ENCODE data around the gene NT5C1A. TPM values are rescaled to one million over a fixed set of nuclear protein-coding genes. Genes with fewer than 3 reads are reported as not detected.

Gene NT5C1A
- total and polyA plus RNA-seq, 2 donors (not counting 1 experiment from before 2014, with no cell fraction given): not detected

- Mint-ChIP-seq H3K27ac (no peak overlapping the region), H3K9me3 (ENCODE audit: insufficient read depth) (no peaks in the 10 kb centered on the region), H3K27me3 (peaks cover 14% of the 10 kb centered on the region), H3K4me1 (peaks cover 4% of the 10 kb centered on the region), H3K4me3 (no peak overlapping the region)
- Histone ChIP-seq H3K4me1 (ENCODE audit: control insufficient read depth in 2 of 2, insufficient read depth in 2 of 2, low read length in 2 of 2) (peaks cover 4 to 8% of the 10 kb centered on the region in 2 donors), H3K79me2 (ENCODE audit: control insufficient read depth, insufficient read depth, low read length) (no peaks in the 10 kb centered on the region), H3K4me2 (replicated peaks; ENCODE audit: low read depth, low read length, poor library complexity, severe bottlenecking) (no peak overlapping the region), H3K9ac (ENCODE audit: low read length) (no peak overlapping the region), H3K27me3 (replicated peaks in 1 of 4; ENCODE audit: control extremely low read depth in 1 of 4, control insufficient read depth in 3 of 4, insufficient read depth in 4 of 4, low read length in 3 of 4) (peaks cover 0 to 10% (median 6%) of the 10 kb centered on the region in 4 experiments), H3K27ac (ENCODE audit: low read length in 2 of 2) (no peak overlapping the region), H3K36me3 (replicated peaks in 1 of 2; ENCODE audit: control extremely low read depth in 1 of 2, control insufficient read depth in 1 of 2, extremely low read depth in 1 of 2, insufficient read depth in 2 of 2, low read length in 1 of 2) (no peaks in the 10 kb centered on the region), H3K9me3 (ENCODE audit: control extremely low read depth in 1 of 3, control insufficient read depth in 2 of 3, insufficient read depth in 1 of 3, low read length in 2 of 3) (no peaks in the 10 kb centered on the region), H3K4me3 (ENCODE audit: control extremely low read depth in 1 of 5, extremely low read depth in 1 of 5, insufficient read depth in 1 of 5, low read depth in 2 of 5, low read length in 4 of 5) (no peak overlapping the region), H4K20me1 (ENCODE audit: control insufficient read depth, insufficient read depth, low read length, poor library complexity, severe bottlenecking) (no peaks in the 10 kb centered on the region), H2AFZ (ENCODE audit: insufficient read depth, low read depth, low read length, poor library complexity, severe bottlenecking) (no peak overlapping the region)
- 100% methylated on average over 2 of the region's 2 CpGs for WGBS (ENCODE audit: insufficient coverage)
- DNase-seq: no peak
- TF ChIP-seq EZH2 (IDR thresholded peaks at IDR 0.05; ENCODE audit: borderline replicate concordance, insufficient read depth, low read depth, low read length, poor library complexity, severe bottlenecking): no peak
- TF ChIP-seq, protein P1, sequence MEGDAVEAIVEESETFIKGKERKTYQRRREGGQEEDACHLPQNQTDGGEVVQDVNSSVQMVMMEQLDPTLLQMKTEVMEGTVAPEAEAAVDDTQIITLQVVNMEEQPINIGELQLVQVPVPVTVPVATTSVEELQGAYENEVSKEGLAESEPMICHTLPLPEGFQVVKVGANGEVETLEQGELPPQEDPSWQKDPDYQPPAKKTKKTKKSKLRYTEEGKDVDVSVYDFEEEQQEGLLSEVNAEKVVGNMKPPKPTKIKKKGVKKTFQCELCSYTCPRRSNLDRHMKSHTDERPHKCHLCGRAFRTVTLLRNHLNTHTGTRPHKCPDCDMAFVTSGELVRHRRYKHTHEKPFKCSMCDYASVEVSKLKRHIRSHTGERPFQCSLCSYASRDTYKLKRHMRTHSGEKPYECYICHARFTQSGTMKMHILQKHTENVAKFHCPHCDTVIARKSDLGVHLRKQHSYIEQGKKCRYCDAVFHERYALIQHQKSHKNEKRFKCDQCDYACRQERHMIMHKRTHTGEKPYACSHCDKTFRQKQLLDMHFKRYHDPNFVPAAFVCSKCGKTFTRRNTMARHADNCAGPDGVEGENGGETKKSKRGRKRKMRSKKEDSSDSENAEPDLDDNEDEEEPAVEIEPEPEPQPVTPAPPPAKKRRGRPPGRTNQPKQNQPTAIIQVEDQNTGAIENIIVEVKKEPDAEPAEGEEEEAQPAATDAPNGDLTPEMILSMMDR (IDR thresholded peaks at IDR 0.05): no peak
- POLR2A ChIA-PET: no interaction called here
- intact Hi-C loops (cut with micrococcal nuclease): no loop called here
- ATAC-seq (ENCODE audit: low read depth): no peak
- CTCF ChIA-PET: interaction anchor here (5.0 to 11.2 kb wide), 3 partner anchors 8 to 49 kb away, joined by 34 to 190 read pairs (median 113); partner anchors contain the start of gene NT5C1A
These were observed 15.5 kb downstream of the NT5C1A start for GRCh38 chr1:39656391-39656790.

DNA sequence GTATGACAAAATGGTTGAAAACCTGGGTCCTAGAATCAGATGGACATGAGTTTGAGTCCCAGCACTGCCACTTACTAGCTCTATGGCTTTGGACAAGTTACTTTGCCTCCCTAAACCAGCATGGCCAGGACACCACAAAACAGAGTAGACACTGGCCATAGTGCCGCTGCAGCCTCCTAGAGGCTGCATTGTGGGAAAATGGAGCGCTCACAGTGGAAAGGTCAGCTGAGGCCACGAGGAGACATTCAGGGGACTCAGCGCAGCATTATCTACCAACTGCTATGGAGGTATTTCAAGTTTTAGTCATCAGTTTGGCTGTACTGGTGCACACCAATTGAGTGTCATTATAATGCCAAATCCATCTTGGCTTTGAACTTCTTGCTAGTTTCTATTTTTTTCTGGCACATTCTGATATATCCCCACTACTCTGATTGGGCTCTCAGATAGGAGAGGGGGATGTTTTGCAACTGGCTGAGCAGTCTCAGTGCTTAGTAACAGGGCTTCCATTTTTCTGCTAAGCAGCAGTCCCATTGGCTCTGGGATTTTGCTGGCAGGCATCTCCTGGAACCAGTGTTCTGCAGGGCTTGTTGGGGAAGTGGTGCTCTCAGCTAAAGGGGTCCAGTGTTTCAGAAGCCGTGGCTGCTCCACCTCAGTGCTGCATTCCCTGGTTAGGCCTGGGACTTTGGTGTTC, 16.2 kb downstream of the NT5C1A start:
- H3K9ac ChIP-seq (ENCODE audit: low read length): no peak overlapping the region
- H3K4me3 ChIP-seq (ENCODE audit: control extremely low read depth in 1 of 5, extremely low read depth in 1 of 5, insufficient read depth in 1 of 5, low read depth in 2 of 5, low read length in 4 of 5): no peak overlapping the region
- no peak overlapping the region for H3K4me2 ChIP-seq (replicated peaks; ENCODE audit: low read depth, low read length, poor library complexity, severe bottlenecking)
- Mint-ChIP-seq H3K4me1 (peaks cover 4% of the 10 kb centered on the region), H3K9me3 (ENCODE audit: insufficient read depth) (no peaks in the 10 kb centered on the region), H3K27me3 (peaks cover 14% of the 10 kb centered on the region), H3K27ac (no peak overlapping the region), H3K4me3 (no peak overlapping the region)
- H3K27me3 ChIP-seq (replicated peaks in 1 of 4; ENCODE audit: control extremely low read depth in 1 of 4, control insufficient read depth in 3 of 4, insufficient read depth in 4 of 4, low read length in 3 of 4): peaks cover 0 to 10% (median 6%) of the 10 kb centered on the region in 4 experiments
- peaks cover 4 to 8% of the 10 kb centered on the region in 2 donors for H3K4me1 ChIP-seq (ENCODE audit: control insufficient read depth in 2 of 2, insufficient read depth in 2 of 2, low read length in 2 of 2)
- WGBS (ENCODE audit: insufficient coverage): 87% methylated on average over 5 of the region's 5 CpGs
- TF ChIP-seq, protein P1 (IDR thresholded peaks at IDR 0.05): no peak
- no peak for TF ChIP-seq EZH2 (IDR thresholded peaks at IDR 0.05; ENCODE audit: borderline replicate concordance, insufficient read depth, low read depth, low read length, poor library complexity, severe bottlenecking)
- CTCF ChIA-PET: interaction anchor here (10.1 to 11.2 kb wide), 2 partner anchors 15 to 48 kb away, joined by 113 to 190 read pairs; partner anchors contain the start of gene NT5C1A
- no peaks in the 10 kb centered on the region for H3K79me2 ChIP-seq (ENCODE audit: control insufficient read depth, insufficient read depth, low read length)
- no peak for ATAC-seq (ENCODE audit: low read depth)
- intact Hi-C loops (cut with micrococcal nuclease): no loop called here
- H4K20me1 ChIP-seq (ENCODE audit: control insufficient read depth, insufficient read depth, low read length, poor library complexity, severe bottlenecking): no peaks in the 10 kb centered on the region
- H3K27ac ChIP-seq (ENCODE audit: low read length in 2 of 2): no peak overlapping the region
- no peaks in the 10 kb centered on the region for H3K36me3 ChIP-seq (replicated peaks in 1 of 2; ENCODE audit: control extremely low read depth in 1 of 2, control insufficient read depth in 1 of 2, extremely low read depth in 1 of 2, insufficient read depth in 2 of 2, low read length in 1 of 2)
- no peaks in the 10 kb centered on the region for H3K9me3 ChIP-seq (ENCODE audit: control extremely low read depth in 1 of 3, control insufficient read depth in 2 of 3, insufficient read depth in 1 of 3, low read length in 2 of 3)
- no peak for DNase-seq
- no peak overlapping the region for H2AFZ ChIP-seq (ENCODE audit: insufficient read depth, low read depth, low read length, poor library complexity, severe bottlenecking)
- POLR2A ChIA-PET: no interaction called here
